Lung (tissue), 12 donors: ENCODE measurements around the gene NATD1. TPM values are rescaled to one million over a fixed set of nuclear protein-coding genes. Genes with fewer than 3 reads are reported as not detected.

Source experiments
- ATAC-seq: fragments of 200-7000 bp; cut with Tn5 transposase; one replicate; pipeline ENCODE4 v1.9.1; 2020; ENCODE audit warnings: moderate number of reproducible peaks; ENCODE audit not compliant: insufficient read depth, low FRiP score
- DNase-seq, 3 donors: peaks; one replicate each; pipeline ENCODE4 v3.0.0-alpha.2; 2013 to 2017
- H3K27ac ChIP-seq, 2 donors: one replicate each; pipeline ENCODE4 v1.5.1; 2013; ENCODE audit warnings: mild to moderate bottlenecking in 2 of 2, moderate library complexity in 2 of 2, control low read depth in 1 of 2, inconsistent platforms in 1 of 2, low read depth in 1 of 2, low read length in 1 of 2
- H3K27me3 ChIP-seq, 3 donors: one replicate each; pipeline ENCODE4 v1.5.1; 2013; ENCODE audit warnings: low read length in 2 of 3; ENCODE audit not compliant: control insufficient read depth in 3 of 3, insufficient read depth in 3 of 3
- H3K36me3 ChIP-seq, 4 donors: one replicate each; pipeline ENCODE4 v1.5.1; 2013; ENCODE audit warnings: low read length in 4 of 4, mild to moderate bottlenecking in 1 of 4, moderate library complexity in 1 of 4; ENCODE audit not compliant: control insufficient read depth in 4 of 4, insufficient read depth in 4 of 4
- H3K4me1 ChIP-seq, 5 donors: one replicate each; pipeline ENCODE4 v1.5.1; 2013; ENCODE audit warnings: low read length in 5 of 5, mild to moderate bottlenecking in 2 of 5, moderate library complexity in 1 of 5; ENCODE audit not compliant: control insufficient read depth in 5 of 5, insufficient read depth in 5 of 5
- H3K4me3 ChIP-seq: one replicate; pipeline ENCODE4 v1.5.1; 2013; ENCODE audit warnings: mild to moderate bottlenecking, control low read depth, moderate library complexity
- H3K9ac ChIP-seq, 2 donors: one replicate each; pipeline ENCODE4 v1.5.1; 2013; ENCODE audit warnings: low read length in 2 of 2, control low read depth in 1 of 2; ENCODE audit not compliant: insufficient read depth in 1 of 2
- H3K9me3 ChIP-seq, 4 donors: one replicate each; pipeline ENCODE4 v1.5.1; 2013; ENCODE audit warnings: low read length in 3 of 4, mild to moderate bottlenecking in 1 of 4, moderate library complexity in 1 of 4; ENCODE audit not compliant: control insufficient read depth in 4 of 4, insufficient read depth in 3 of 4
- CTCF ChIP-seq: IDR thresholded peaks from 2 replicates; pipeline ENCODE4 v1.5.1; 2012; ENCODE audit warnings: mild to moderate bottlenecking; ENCODE audit errors: control extremely low read depth, extremely low read depth
- WGBS, 2 donors: extraction: QIAGEN DNeasy Blood & Tissue Kit; methylation state at CpG; one replicate each; pipeline ENCODE4 v1.1.7; 2013; 5-methylcytosine and 5-hydroxymethylcytosine counted together
- polyA plus RNA-seq, 2 donors: library from polyadenylated mRNA; stranded (reverse); fragments of 200-250 nt; gene quantifications; one replicate each; pipeline ENCODE4 v1.2.1, GENCODE V29; 2013
- total RNA-seq, 2 donors: library from RNA; depleted of rRNA in 1 of 2; stranded (reverse); fragments of >200 nt in 1 of 2; gene quantifications; one replicate each; pipeline ENCODE4 v1.2.1, GENCODE V29; 2014 to 2021
- donor health status: control.
- donor health status: control.
- donor health status: Bipolar disorder and iron deficiency.
- donor health status: healthy.
- donor health status: DM: yes; HTN: yes; CAD: no.

The NATD1 gene
- total and polyA plus RNA-seq, 4 donors = 4.8 to 8.1 (median 6.6) TPM

GRCh38 chr17:21246698-21247097, 6.5 kb downstream of the NATD1 start:
- H3K9me3 ChIP-seq = no peaks in the 10 kb centered on the region
- no peak overlapping the region for H3K9ac ChIP-seq
- no peak overlapping the region for H3K27ac ChIP-seq
- no peak for TF ChIP-seq CTCF
- DNase-seq = no peak
- peaks cover 0 to 9% (median 0%) of the 10 kb centered on the region in 5 donors for H3K4me1 ChIP-seq
- H3K36me3 ChIP-seq = peaks cover 0 to 19% (median 0%) of the 10 kb centered on the region in 4 donors
- H3K4me3 ChIP-seq = no peak overlapping the region
- ATAC-seq = no peak
- WGBS, 2 donors = 96 to 98% methylated on average over 4 of the region's 4 CpGs
- no peaks in the 10 kb centered on the region for H3K27me3 ChIP-seq

- Histone ChIP-seq H3K27ac (no peak overlapping the region), H3K4me1 (peaks cover 0 to 5% (median 0%) of the 10 kb centered on the region in 5 donors), H3K27me3 (no peaks in the 10 kb centered on the region), H3K9me3 (no peaks in the 10 kb centered on the region), H3K9ac (no peak overlapping the region), H3K4me3 (no peak overlapping the region), H3K36me3 (peaks cover 0 to 21% (median 0%) of the 10 kb centered on the region in 4 donors)
- 57 to 73% methylated on average over 9 of the region's 9 CpGs for WGBS, 2 donors
- DNase-seq (no peak), ATAC-seq (no peak)
- no peak for TF ChIP-seq CTCF
Measured at GRCh38 chr17:21245639-21246084, 7.5 kb downstream of the NATD1 start.

- H3K9me3 ChIP-seq = no peaks in the 10 kb centered on the region
- ATAC-seq (no peak), DNase-seq (no peak)
- no peak overlapping the region for H3K27ac ChIP-seq
- peaks cover 0 to 21% (median 0%) of the 10 kb centered on the region in 4 donors for H3K36me3 ChIP-seq
- H3K4me1 ChIP-seq = no peaks in the 10 kb centered on the region
- 83 to 88% methylated on average over 23 of the region's 23 CpGs for WGBS, 2 donors
- H3K9ac ChIP-seq = no peak overlapping the region
- TF ChIP-seq CTCF = no peak
- no peak overlapping the region for H3K4me3 ChIP-seq
- no peaks in the 10 kb centered on the region for H3K27me3 ChIP-seq
Measured at GRCh38 chr17:21243516-21244303, 9.5 kb downstream of the NATD1 start.
